Right forelimb (tissue), 1 donor: ENCODE data around the gene FAM50B.

Source experiments
- DNase-seq: peaks from one replicate; pipeline ENCODE4 v3.0.0-alpha.2; 2018

The FAM50B gene

DNA sequence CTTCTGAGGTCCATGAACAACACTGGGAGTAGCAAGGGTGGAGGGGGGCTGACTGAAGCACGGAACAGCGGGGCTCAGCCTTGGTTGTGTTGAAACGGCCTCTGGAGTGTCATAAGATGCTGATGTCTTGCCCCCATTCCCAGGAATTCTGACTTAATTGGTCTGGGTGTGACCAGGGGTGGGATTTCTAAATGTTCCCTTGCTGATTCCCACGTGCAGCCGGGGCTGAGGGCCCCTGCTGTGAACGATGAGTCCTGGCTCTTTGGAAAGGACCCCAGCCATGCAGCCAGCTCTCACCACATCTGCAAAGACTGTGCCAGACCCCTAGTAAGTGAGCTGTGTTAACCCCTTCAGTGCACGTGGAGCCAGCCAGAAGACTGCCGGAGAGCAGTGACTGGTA lies 28.6 kb upstream of the FAM50B start:
- no peak for DNase-seq

DNA sequence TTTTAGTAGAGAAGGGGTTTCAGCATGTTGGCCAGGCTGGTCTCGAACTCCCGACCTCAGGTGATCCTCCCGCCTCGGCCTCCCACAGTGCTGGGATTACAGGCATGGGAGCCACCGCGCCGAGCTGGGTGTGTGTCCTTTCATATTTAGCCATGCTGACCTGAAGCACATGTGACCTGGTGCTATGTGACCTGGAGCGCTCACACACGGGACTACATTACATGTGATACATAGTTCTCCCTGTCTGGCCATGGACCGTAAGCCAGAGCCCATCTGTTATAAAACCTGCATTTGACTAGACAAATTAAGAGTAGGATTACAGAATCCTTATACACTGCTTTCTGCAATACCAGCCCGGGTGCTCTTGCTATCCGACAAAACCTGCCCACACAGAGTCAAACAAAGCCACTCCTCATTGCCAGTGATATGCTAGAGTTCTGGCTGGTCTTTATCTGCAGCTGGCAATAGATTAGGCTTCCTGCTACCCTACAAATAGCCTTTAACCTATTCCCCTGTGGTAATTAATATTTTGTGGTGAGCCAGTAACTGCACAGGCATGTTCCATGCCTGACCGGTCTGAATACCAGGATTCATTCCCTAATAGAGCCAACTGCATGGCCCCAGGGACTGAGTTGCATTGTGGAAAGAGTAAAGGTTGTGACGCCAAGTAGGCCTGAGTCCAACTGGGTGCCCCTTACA lies 26.3 kb upstream of the FAM50B start:
- DNase-seq, result no peak

DNA sequence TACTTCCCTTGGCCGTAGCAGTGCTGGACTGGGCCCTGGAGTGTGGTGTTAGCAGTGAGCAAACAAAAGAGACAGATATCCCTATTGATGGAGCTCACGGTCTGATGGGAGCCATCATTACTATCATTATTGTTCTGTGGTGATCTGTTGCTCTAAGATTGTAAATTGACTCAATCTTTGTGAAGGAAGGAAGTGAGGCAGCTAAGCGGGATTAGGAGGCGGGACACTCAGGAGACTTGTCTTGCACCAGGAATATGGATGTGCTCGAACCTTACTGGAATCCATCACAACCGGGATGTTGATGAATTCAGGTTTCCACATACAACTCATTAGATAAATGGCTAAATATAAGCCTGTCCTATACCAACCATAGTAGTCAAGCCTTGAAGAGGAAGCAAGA lies 25.5 kb upstream of the FAM50B start:
- no peak for DNase-seq

DNA sequence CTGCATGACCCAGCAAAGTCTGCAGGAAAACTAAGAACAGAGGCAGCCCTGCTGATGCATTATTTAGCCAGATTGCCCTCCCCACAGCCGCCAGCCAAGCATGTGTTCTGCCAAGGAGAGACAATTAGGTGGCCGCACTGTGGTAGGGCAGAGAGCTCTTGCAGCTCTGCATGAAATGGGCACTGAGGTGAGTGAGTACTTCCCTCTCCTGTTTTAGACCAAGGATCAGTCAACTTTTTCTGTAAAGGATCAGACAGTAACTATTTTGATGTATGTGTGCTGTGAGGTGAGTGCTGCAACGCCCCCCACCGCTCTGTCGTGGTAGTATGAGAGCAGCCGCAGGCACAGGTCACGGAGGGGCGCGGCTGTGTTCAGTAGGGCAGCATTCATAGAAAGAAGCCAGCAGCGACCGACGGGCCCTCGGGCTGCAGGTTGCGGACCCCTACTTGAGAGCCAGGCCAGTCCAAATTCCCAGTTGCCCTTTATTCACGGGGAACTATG lies 23.8 kb upstream of the FAM50B start:
- DNase-seq, result peak; percentile 75

DNA sequence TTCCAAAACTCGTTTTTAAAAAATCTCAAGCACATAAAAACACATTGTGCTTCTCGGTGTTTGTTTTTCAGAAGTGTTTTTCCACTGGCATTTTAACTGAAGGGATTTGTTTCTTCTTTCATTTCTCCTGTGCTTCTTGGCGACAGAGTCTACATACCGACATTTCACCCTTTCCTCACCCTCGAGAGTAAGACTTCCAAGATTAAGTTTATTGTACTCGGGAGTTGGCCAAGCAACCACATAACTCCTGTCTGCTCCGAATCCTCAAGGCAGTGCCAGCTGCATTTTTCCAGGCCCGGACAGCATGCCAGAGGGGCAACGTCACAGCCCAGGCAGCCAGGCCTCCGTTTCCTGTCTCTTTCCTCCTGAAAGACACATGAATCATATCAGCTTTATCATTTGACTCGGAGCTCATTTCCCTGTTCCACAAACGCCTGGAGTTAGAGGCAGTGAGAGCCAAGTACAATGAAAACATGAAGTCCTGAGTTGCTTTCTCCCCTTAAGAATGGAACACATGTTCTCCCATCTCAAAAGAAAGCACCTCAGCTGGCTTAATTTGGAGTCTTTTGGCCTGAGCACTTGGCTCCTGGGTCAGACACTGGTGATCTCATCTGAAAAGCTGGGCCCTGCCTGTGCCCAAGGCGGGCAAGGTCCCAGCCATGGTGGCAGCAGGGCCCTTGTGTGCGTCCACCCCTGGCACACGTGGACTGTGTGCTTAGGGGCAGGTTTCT lies 23.2 kb upstream of the FAM50B start:
- DNase-seq, result peak; percentile 93

DNA sequence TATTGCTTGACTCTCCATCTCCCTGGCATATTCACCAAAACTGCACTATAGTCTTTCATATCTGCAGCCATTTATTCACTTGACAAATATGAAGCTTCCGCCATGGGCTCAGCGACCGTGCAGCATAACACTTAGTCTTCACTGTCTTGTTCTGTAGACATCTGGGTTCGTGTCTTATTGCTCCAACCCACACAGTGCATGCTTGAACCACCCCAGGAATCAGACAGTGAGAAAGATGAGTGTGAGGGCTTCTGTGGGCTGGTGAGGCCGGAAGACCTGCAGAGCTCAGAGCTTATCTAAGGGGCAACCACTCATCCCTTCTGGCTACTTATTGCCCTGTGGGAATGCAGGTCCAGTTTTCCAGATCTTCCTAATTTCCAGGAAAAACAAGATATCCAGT lies 19.9 kb upstream of the FAM50B start:
- no peak for DNase-seq

DNA sequence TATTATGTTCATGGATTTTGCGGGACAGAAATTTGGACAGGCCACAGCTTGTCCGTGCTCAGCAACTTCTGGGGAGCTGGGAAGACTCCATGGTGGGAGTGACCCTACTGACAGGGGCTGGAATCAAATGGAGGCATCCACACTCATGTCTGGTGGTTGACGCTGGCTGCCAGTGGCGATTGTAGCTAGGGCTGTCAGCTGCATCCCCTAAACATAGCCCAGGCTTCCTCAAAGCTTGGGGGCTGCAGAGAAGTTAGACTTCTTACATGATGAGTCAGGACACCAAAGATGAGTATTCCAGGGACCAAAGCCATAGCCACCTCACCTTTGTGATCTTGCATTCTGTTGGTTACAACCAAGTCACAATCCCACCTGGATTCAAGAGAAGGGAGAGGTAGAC lies 18.4 kb upstream of the FAM50B start:
- no peak for DNase-seq

DNA sequence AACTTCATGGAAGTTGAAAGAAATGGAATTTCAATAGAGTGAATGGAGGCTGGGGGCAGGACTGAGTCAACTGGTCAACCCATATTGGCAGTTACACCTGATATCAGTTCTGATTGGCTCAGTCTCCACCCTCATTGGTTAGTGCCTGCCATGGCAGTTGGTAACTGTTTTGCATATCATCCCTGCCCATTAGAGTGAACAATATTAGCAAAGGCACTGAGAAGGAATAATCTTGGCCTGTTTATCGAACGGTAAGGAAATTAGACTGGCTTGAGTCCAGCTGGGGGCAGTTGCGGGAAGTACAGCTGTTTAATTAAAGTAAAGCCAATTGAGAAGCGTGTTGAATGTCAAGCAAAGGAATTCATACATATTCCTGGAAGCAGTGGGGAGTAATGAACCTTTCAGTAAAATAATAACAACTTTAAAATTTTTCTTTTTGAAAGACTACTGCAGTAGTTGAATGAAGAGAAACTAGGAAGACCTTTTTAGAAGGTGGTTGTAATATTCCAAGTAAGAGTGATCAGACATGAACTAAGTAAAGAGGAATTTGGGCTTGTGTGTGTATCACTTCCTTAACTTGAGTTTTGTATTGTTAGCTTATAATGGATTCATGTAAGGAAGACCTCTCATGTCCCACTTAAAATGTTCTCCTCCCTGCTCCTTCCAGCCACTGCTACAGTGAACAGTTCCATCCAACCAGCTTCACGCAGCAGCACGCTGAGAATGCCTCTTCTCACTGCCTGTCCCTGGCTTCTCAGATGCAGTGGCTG lies 17.2 kb upstream of the FAM50B start:
- DNase-seq, result no peak

DNA sequence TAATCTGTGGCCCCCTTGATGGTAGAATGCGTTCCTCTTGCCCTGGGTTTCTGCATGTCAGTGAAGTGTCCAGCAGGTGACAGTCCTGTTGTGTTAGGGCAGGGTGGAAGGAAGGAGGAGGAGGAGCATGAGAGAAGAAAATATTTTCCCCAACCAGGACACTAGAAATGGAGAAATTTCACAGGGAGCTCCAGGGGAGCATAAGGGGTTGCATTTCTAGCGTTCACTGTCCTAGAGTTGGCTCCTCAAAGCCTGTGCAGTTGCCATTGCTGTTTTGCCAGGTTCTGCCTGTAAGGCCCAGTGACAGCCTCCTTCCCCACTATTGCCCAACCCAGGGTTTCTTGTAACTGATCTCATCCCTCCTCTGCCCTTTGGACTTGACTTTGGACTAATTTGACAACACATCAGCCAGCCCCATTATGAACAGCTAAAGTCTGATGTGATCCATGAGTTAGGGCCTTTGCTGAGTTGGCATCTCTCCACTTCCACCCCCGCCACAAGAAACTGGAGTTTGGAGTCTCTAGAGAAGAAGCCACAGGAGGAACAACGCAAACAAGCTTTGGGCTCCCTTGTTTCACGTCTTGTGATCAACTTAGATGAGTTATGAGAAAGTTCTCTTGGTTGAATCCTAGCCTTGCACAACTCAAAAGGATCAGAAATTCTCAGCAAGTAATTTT lies 14.0 kb upstream of the FAM50B start:
- DNase-seq, result no peak

DNA sequence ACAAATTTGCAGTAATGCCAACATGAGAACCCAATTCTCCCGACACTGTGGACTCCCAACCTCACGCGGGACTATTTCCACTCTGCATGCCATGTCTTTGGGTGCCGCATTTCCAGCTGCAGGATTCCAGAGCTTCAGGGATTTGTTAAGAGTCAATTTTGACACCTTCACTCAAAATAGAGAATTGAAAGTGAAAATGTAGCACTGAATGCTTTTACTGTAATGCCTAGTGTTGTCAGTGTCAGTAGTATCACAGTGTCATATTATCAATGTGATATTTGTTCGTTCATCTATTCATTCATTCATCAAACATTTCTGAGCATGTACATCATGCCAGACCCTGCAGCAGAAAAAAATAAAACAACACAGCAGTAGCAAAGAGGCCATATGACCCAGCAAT lies 13.4 kb upstream of the FAM50B start:
- DNase-seq, result no peak

DNA sequence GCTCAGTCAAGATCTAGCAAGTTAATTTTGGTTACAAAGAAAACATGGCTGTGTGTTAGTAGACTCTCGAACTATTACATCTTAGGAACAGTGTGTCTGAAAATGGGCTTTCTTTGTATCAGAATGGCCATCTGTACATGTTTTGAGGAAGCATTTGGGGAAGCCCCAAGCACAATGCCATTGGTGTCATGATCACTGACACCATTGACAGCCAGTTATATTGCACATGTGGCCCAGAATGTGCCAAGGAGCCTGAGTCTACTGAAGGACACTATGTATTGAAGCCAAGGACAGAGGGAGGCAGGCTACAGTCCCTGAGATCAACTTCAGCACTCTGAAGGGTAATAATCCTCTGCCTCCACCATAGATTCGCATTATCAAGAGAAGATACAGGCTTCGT lies 12.6 kb upstream of the FAM50B start:
- DNase-seq, result no peak

DNA sequence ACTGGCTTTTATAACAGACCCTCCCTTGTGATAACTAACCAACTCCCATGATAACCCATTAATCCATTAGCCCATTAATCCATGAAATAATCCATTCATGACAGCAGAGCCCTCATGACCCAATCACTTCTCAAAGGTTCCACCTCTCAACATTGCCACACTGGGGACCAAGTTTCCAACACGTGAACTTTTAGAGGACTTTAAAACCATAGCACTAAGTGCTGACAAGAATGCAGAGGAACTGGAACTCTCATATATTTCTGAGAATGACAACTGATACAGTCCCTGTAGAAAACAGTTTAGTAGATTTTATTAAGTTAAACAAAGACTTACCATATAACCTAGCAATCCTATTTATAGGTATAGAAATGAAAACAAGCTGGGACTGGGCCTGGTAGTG lies 11.4 kb upstream of the FAM50B start:
- no peak for DNase-seq

DNA sequence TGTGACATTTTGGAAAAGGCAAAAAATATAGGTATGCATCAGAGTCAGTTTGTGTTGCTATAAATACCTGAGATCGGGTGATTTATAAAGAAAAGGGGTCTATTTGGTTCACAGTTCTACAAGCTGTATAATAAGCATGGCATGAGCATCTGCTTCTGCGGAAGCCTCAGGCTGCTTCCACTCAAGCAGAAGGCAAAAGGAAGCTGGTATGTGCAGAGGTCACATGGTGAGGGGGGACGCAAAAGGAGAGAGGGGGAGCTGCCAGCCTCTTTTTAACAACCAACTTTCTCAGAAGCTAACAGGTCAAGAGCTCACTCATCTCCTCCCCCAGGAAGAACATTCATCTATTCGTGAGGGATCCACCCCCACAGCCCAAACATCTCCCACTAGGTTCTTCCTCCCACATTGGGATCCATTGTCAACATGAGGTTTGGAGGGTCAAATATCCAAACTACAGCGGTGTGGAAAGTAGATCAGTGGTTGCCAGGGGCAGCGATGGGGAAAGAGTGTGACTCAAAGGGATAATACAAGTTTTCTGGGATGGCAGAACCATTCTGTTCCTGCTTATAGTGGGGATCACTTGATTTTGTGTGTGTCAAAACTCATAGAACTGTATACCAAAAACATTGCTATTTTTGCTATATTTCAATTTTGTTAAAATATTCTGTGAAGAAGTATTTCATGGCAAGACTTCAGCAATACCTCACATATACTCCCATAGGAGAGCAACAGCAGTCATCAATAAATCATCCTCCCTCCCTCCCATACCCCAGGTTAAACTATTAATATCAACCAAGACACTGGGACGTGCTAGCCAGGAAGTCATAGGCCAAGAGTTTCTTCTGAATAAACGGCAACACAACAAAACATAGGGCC lies 9.9 kb upstream of the FAM50B start:
- DNase-seq, result no peak

DNA sequence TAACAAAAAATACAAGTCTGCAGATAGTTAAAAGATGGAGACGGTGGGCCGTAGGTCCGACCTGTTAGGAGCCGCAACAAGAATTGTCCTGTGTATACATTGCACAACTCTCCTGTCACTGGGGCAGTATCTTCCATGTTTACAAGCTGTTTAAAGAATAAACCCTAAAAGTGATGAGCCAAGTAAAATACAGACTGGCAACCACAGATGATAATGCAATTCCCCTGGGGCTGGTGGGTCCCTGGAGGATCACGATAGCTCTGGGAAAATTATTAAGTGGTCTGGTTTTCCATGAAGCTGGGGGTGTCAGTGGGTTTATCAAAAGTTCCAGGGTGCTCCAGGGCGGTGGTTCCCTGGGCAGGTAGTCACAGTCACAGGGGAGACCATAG lies 8.1 kb upstream of the FAM50B start:
- no peak for DNase-seq

DNA sequence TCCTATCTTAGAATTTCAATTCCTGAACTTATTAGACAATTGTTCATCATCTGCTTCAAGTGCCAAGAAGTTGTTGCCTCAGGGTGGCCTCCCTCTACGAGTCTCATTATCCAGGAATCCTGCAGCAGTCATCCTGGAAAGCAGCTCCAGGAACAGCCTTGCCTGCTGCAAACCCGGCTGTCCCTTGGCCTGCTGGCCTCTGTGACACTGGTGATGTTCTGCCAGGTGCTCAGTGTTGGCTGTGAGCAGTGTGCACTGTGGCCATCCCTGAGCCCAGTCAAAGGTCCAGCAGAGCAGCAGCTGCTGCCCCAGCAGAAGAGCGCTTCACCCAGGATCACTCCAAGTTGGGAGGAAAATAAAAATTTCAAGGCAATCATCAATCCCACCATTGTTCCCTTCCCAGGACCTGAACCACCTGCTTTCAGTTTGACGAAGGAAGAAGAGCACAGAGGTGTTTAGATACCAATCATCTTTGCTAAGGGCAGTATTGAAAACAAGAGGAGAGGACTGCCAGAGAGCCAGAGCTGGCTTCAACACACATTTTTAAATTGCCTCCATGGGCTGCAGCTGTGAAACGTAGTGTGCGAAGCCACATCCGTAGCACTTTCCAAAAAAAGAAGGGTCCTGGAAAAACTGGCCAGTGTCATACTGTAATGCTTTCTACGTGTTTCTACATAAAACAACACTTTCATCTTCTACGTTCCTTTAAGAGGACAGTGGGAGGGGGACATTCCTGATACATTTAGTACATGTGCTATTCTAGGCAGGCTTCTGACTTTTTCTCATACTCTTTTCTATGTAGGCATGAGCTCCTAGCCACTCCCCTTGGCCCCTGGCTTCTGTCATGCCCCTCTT lies 7.2 kb upstream of the FAM50B start:
- DNase-seq, result no peak

DNA sequence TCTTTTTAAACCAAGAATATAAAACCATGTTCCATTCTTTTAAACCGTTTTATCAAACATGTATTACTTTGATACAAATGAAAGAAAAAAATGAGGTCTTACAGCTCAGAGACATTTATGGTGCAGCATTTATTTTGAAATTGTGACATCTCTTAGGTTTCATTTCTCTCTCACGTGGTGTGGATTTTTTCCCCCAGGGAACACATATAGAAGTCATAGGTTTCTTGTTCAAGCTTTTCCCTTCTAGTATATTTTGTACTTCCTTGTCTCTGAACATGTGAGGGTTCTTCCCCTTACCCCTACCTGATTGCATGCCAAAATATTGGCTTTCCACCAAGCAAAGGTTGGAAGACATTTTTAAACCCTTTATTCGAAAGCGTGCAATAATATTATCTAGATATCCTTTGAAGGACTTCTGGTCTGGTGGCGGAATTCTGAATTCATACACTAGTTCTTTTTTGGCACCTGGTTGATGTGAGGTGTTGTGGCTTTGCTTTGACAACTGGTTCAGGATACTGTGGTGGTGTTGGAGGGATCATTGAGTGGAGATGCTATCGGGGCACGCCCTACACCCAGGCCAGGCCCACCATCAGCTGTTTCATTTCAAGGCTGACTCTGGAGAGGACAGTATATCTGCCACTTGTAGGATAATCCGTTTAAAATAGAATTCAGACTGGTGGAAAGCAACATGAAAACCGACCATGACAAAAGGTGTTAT lies 5.6 kb upstream of the FAM50B start:
- no peak for DNase-seq

DNA sequence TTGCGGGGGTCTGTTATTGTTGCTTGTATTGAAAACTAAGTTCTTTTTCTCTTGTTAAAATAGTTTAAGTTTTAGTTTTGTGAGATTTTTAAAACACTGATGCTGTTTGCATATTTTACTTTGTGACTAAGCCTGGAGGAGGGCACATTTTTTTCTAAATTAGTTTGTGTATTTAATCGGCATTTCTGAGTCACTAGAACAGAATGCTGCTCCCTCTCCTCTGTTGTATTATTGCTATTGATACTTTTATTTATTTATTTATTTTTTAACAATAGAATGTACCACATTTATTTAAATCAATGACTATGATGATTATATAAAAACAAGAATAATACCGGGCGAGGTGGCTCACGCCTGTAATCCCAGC lies 5.1 kb upstream of the FAM50B start:
- DNase-seq, result no peak

DNA sequence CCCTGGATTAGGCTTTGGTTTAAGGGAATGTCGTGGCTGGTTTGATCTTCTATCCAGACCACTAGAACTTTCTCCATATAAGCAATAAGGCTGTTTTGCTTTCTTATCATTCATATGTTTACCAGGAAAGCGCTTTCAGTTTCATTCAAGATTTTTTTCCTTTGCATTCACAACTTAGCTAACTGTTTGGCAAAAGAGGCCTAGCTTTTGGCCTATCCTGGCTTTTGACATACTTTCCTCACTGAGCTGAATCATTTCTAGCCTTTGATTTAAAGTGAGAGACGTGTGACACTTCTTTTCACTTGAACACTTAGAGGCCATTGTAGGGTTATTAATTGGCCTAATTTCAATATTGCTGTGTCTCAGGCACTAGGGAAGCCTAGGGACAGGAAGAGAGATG lies 1.7 kb upstream of the FAM50B start:
- no peak for DNase-seq

DNA sequence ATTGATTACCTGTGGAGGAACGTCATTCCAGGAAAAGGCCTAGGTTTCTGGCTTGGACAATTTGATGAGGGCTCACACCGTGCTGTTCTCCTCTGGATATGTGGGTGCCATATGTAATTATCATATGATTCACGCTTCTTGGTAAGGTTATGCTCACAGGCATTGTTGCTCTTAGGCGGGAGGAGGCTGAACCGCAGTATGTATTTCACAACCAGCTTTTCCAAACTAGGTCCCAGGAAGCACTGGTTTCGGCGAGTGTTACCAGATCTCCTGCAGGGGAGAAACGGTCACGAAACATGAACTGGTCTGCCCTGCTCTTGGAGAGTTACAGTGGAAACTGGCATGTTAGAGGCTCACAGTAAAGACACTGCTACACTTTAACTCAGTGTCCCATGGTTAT lies 793 bp upstream of the FAM50B start:
- no peak for DNase-seq

DNA sequence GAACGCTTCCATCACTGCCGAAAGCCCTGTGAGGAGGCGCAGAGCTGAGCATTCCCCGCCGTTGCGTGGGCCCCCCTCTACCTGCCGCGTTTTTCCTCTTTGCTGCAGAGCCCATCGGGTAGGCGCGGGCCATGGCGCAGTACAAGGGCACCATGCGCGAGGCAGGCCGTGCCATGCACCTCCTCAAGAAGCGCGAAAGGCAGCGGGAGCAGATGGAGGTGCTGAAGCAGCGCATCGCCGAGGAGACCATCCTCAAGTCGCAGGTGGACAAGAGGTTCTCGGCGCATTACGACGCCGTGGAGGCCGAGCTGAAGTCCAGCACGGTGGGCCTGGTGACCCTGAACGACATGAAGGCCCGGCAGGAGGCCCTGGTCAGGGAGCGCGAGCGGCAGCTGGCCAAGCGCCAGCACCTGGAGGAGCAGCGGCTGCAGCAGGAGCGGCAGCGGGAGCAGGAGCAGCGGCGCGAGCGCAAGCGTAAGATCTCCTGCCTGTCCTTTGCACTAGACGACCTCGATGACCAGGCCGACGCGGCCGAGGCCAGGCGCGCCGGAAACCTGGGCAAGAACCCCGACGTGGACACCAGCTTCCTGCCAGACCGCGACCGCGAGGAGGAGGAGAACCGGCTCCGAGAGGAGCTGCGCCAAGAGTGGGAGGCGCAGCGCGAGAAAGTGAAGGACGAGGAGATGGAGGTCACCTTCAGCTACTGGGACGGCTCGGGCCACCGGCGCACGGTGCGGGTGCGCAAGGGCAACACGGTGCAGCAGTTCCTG lies 693 bp downstream of the FAM50B start:
- peak; percentile 57 for DNase-seq
